GM04503 (cell line): ENCODE results near the gene RNF175.
"Not testable (repeated sequence)": the region's sequence is repeated elsewhere in the genome, so short reads cannot be mapped to it uniquely, and the experiment has no call there.

Experiments used
- DNase-seq: peaks from one replicate; pipeline ENCODE4 v3.0.0-alpha.2; 2012; ENCODE audit warnings: low read depth

Gene RNF175

DNA sequence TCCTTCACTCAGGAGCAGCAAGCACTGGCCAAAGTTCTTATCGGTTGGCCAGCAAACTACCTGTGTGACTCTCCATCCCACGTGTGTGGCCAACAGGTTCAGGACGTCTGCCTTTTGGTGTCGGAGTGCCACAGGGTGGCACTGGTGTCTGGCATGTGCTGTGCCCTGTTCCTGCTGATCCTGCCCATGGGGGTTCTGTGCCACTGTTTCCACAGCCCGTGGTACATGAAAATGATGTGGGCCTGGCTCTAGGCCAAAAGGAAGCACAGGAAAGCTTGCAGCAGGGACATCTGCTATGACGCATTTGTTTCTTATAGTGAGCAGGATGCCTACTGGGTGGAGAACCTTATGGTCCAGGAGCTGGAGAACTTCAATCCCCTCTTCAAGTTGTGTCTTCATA, 80.3 kb downstream of the RNF175 start:
- no peak for DNase-seq

DNA sequence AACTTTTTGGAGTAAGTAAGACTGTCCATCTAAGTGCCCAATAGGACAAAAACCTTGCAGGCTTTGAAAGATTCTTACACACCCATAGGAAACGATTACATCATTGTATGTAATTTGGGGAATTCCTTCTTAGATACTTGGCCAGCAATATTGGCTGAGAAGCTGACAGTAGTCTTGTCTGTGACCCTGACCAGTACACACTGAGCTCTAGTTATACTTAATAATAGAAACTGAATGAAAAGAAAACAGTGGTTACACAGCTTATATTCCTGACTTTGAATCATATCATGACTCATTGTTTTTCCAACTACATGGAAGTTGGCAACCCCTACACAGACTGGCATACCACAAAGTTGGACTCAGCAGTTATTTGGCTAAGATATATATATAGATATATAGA, 82.8 kb downstream of the RNF175 start:
- DNase-seq: peak; percentile 37

- DNase-seq: no peak
Measured at GRCh38 chr4:153676486-153676885, 83.3 kb downstream of the RNF175 start.

- DNase-seq: no peak
Measured at GRCh38 chr4:153669838-153670237, 90.0 kb downstream of the RNF175 start.

- no peak for DNase-seq
Measured at GRCh38 chr4:153668647-153669046, 91.2 kb downstream of the RNF175 start.

DNA sequence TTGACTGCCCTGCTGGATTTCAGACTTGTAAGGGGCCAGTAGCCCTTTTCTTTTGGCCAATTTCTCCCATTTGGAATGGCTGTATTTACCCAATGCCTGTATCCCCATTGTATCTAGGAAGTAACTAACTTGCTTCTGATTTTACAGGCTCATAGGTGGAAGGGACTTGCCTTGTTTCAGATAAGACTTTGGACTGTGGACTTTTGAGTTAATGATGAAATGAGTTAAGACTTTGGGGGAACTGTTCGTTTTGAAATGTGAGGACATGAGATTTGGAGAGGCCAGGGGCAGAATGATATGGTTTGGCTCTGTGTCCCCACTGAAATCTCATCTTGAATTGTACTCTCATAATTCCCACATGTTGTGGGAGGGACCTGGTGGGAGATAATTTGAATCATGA, 93.3 kb downstream of the RNF175 start:
- not testable (repeated sequence) for DNase-seq

- no peak for DNase-seq
Measured at GRCh38 chr4:153663667-153664066, 96.2 kb downstream of the RNF175 start.

DNA sequence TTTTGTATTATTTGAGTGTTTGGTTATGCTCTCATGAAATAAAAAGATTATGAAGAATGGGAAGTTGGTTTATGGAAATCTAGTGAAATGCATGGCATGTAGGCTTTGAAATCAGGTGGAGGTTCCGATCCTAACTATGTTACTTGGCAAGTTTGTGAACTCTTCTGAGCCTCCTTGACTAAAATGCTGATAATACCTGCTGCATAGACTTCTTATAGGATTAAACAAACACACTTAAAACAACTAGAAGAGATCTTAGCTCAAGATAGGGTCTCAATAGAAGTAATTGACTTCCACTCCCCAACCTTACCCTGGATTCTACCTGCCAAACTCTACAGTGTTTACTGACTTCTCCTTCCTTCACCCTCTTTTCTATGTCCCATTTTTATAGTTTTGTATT, 97.9 kb downstream of the RNF175 start:
- DNase-seq: no peak

DNA sequence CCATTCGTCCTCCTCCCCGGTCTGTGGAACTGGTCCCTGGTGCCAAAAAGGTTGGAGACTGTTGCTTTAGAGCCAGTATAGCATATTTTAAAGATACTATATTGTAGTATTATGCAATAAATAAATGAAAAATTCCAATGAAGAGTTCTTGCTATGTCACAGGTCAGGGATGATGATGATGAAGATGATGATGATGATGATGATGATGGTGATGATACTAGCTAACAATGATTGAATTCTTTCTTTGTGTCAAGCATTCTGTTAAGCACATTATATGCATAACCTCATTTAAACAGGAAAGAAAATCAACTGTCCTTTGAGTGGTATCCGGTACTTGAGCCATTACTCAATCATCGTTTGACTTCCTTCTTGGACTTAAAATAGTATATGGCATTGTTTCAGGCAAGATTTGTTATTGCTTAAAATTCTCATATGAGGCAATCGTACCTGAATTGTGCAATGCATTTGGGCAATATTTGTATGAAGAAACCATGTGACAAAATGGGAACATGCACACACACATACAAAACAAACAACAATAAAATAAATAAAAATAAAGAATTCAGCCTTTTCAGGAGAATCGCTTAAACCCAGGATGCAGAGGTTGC, 98.5 kb downstream of the RNF175 start:
- DNase-seq: no peak
